ENCODE measurements around the gene NCK1. TPM values are rescaled to one million over a fixed set of nuclear protein-coding genes. Genes with fewer than 3 reads are reported as not detected.
"Not testable (repeated sequence)": the region's sequence is repeated elsewhere in the genome, so short reads cannot be mapped to it uniquely, and the experiment has no call there.

Gene NCK1
- polyA plus RNA-seq, 3 donors, result 31.7 to 40.1 (median 36.5) TPM

GRCh38 chr3:136939489-136939888, 77.5 kb downstream of the NCK1 start:
- DNase-seq, result no peak

GRCh38 chr3:136942803-136943202, 80.8 kb downstream of the NCK1 start:
- no peak for DNase-seq

DNA sequence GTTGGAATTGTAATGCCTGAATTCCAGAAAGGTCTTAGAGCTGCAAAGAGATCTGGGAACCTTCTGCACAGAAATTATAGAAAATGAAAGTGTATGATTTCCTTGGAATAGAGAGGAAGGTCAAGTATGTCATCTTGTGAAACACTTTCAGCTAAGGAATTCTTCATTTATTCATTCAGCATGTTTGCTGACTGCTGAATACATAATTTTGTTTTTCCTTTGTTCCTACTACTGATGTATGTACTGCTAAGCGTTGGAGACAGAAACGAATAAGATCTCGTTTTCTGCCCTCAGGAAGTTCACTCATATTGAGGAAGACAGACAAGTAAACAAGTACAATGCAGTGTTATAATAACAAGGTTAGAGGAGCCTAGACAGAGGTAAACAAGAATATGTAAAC, 81.4 kb downstream of the NCK1 start:
- no peak for DNase-seq

GRCh38 chr3:136946978-136947377, 85.0 kb downstream of the NCK1 start:
- no peak for DNase-seq

DNA sequence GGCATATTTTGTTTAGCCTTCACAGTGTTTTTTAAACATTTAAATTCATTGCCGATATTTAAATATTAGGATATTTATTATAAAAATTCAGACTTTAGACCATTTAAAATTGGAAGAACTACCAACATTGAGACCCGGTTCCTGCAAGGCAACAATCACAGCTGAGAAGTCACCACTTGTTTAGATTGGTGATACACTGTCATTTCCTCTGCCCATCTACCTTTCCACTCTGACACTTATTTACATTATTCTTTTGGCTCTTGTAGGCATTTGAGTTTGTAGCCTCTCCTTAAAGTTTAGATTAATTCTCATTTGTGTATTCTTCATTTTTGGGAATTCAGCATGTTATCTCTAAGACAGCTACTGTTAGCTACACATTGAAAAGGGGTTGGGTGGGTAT, 85.5 kb downstream of the NCK1 start:
- no peak for DNase-seq

GRCh38 chr3:136949146-136949545, 87.1 kb downstream of the NCK1 start:
- DNase-seq, result no peak

DNA sequence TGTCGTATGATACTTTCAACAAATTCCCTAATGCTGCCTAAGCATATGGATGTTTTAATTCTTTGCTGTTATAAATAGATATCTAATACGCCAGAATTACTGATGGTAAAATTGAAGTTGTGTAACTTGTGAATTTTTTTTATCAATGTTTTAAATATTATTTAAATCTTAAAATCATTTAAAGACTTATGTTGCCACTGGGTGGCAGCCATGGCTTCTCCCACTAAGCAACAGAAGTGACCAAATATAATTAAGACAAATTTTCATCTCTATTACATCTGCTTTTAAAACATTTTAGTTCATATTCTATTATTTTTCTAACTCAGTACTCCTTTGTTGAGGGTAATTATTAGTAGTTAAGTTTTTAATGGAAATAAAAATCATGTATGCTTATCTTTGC, 87.7 kb downstream of the NCK1 start:
- no peak for DNase-seq

GRCh38 chr3:136950623-136951022, 88.6 kb downstream of the NCK1 start:
- DNase-seq, result no peak

GRCh38 chr3:136952292-136952691, 90.3 kb downstream of the NCK1 start:
- no peak for DNase-seq

DNA sequence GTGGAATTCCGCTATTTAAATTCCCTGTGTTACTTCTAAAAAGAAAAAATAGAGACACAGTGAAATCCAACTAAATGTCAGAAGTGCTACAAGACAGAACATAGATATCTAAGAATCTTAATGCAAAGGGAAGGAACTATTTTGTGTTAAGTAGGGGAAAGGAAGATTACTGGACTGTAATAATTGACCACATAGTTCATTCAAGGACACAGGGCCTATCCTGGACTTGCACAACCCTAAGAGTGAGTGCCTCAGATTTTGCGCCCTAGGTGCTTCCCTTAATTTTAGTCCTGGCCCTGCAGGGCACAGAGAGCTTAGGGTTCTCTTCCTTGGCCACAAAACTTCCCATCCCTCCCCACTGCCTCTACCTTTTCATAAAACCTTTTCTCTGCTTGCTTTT, 92.2 kb downstream of the NCK1 start:
- no peak for DNase-seq

GRCh38 chr3:136954980-136955780, 93.2 kb downstream of the NCK1 start:
- no peak for DNase-seq

GRCh38 chr3:136955813-136956212, 93.8 kb downstream of the NCK1 start:
- DNase-seq, result no peak

DNA sequence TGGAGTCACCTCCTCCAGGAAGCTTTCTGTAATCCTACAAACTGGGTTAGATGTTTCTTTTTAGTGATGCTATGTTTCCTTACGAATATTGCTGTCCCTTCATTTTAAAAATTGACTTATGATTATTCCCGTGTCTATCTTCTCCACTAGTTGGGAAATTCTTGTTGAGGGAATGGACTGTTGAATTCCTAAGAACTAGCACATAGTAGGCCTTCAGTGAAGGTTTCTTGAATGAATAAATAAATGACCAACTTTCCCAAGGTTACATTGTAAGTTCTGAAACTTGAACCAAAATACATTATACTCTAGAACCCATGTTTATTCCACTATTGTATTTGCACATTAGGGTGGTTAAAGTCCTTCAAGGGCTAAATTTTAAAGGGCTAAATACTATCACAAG, 95.0 kb downstream of the NCK1 start:
- DNase-seq, result no peak

DNA sequence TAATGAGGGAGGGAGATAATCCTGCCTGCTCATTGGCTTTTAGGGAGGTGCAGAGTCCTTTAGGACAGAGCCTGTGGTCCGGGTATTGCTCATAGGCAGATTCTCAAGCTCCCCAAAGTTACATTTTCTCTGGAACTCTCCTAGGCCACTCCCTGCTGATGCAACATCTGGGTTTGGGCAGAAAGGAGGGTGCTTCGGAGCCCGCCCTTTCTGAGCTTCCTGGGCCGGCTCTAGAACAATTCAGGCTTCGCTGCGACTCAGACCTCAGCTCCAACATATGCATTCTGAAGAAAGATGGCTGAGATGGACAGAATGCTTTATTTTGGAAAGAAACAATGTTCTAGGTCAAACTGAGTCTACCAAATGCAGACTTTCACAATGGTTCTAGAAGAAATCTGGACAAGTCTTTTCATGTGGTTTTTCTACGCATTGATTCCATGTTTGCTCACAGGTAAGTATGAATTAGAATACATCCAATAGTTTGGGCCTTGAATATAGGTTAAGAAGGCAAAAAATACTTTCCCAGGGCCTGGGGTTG, 95.8 kb downstream of the NCK1 start, which contains the start of gene IL20RB:
TSS of gene IL20RB (plus strand) at position 233 of the 538 bp plus-strand sequence. CDS start at position 364, 131 bp downstream.
- no peak for DNase-seq

DNA sequence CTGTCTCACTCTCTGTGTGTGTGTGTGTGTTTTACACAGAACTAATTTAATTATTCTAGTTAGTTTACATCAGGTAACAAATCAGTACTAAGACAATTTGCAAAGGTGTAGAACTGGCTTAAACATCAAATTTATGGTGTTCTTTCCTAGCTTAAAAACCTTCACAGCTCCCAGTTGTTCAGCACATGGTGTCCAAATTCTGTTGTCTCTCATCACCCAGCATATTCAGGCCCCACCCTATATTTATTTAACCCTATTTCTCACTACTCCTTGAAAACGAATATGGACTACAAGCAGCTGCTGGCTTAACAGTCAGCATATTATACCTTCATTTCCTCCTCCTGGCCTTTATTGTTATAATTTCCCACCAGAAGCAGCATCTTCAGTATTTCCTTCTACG, 96.9 kb downstream of the NCK1 start:
- no peak for DNase-seq

- no peak for DNase-seq
Observed at GRCh38 chr3:136959599-136959998, 97.6 kb downstream of the NCK1 start.

DNA sequence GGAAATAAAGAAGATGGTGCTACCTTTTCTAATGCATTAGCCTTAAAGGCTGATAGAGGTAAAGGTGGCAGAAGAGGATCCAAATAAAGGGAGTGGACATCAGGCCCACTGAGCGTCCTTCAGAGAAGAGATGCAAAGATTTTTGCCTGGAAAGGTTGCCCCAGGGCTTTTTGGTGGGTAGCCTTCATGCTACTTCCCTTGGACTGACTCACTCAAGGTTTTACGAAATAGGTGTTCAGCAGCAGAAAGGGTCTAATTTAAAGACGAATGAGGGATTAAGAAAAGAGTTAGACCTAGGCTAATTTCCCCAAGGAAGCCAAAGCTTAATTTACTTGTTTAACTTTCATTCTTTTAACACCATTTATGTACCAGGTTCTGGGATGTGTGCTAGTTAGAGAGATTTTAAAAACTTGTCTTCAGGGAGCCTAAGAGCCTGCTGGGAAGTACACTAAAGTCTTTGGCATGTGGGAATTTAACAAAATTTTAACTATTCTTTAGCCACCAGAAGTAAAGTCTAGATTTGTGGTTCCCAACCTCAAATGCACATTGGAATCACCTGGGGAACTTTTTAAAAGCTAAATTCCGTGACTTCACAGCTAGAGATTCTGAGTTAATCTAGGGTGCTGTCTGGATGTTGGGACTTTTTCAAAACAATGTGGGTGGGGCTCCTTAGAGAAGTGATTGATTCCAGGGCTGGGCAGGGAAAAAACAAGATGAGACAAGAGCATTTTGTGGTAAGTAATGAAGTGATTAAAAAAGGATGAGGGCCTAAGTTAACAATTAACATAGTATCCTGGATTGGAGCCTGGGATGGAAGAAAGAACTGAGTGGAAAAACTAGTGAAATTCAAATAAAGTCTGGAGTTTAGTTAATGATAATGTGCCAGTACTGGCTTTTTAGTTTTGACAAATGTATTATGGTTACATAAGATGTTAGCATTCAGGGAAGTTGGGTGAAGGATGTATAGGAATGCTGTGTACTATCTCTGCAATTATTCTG, 99.1 kb downstream of the NCK1 start:
- DNase-seq, result no peak

- no peak for DNase-seq
Observed at GRCh38 chr3:136962927-136963326, 100.9 kb downstream of the NCK1 start.

GRCh38 chr3:136969539-136969938, 107.5 kb downstream of the NCK1 start:
- not testable (repeated sequence) for DNase-seq

DNA sequence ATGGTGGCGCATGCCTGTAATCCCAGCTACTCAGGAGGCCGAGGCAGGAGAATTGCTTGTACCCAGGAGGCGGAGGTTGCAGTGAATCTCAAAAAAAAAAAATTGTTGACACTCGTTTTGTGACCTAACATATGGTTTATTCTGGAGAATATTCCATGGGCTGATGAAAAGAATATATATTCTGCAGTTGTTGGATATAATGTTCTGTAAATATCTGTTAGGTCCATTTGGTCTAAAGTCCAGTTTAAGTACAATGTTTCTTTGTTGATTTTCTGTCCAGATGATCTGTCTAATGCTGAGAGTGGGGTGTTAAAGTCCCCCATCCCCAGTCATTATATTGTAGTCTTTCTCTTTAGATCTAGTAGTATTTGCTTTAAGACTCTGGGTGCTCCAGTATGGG, 111.3 kb downstream of the NCK1 start:
- DNase-seq, result no peak

DNA sequence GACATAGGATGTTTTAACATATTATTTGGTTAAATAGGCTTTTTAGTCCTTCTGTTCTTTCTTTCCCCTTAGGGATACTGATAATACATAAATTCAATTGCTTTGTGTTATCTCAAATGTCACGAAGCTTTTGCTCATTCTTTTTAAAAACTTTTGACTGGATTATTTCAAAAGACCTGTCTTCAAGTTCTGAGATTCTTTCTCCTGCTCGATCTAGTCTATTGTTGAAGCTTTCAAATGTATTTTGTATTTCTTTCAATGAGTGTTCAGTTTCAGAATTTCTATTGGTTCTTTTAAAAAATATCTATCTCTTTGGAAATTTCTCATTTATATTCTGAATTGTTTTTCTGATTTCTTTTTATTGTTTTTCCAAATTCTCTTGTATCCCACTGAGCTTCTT, 112.7 kb downstream of the NCK1 start:
- DNase-seq, result no peak

DNA sequence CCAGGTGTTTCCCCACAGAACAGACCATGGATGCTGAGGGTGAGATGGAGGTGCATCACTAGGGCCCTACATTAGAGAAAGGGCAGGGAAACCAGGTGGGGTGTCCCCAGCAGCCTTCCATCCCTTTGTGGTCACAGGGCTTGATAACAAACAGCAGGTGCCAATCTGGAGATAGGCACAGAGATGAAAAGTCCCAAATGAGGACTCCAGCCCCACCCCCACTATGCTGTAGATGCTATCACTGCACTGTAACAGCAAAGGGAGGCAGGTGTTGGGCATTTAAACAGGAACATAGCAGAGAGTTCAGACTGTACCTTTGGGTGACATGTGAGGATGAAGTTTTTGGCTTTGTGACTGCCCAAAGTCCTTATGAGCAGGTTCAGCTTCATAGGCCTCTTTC, 117.2 kb downstream of the NCK1 start:
- no peak for DNase-seq

GRCh38 chr3:136979684-136980083, 117.7 kb downstream of the NCK1 start:
- no peak for DNase-seq
